IMR-90 (cell line): ENCODE results near the gene HMGCLL1.

ENCODE experiments used
- BHLHE40 ChIP-seq: fragments of 150-350 bp; IDR thresholded peaks from 2 replicates; pipeline ENCODE4 v1.6.1; 2016; ENCODE audit warnings: mild to moderate bottlenecking, low read depth, low read length
- CEBPB ChIP-seq: IDR thresholded peaks from 2 replicates; pipeline ENCODE4 v1.6.1; 2012; ENCODE audit warnings: low read depth, low read length, improper control_type of control experiment
- FOS ChIP-seq: fragments of 150-350 bp; IDR thresholded peaks from 2 replicates; pipeline ENCODE4 v1.6.1; 2016; ENCODE audit warnings: low read depth, low read length
- MAZ ChIP-seq: IDR thresholded peaks from 2 replicates; pipeline ENCODE4 v1.6.1; 2012; ENCODE audit warnings: low read depth, mild to moderate bottlenecking, low read length, improper control_type of control experiment, moderate library complexity, borderline replicate concordance
- MXI1 ChIP-seq: IDR thresholded peaks from 2 replicates; pipeline ENCODE4 v1.6.1; 2012; ENCODE audit warnings: low read depth, mild to moderate bottlenecking, low read length, moderate library complexity, borderline replicate concordance
- POLR2A ChIP-seq: IDR thresholded peaks from 2 replicates; pipeline ENCODE4 v1.6.1; 2012; ENCODE audit warnings: mild to moderate bottlenecking, low read depth, low read length
- RAD21 ChIP-seq: IDR thresholded peaks from 2 replicates; pipeline ENCODE4 v1.6.1; 2012; ENCODE audit warnings: low read length, improper control_type of control experiment
- RFX5 ChIP-seq: IDR thresholded peaks from 2 replicates; pipeline ENCODE4 v1.8.0; 2012; ENCODE audit warnings: low read depth, mild to moderate bottlenecking, low read length, moderate library complexity
- SMC3 ChIP-seq: fragments of 150-350 bp; IDR thresholded peaks from 2 replicates; pipeline ENCODE4 v1.6.1; 2016; ENCODE audit warnings: low read depth, mild to moderate bottlenecking, antibody characterized with exemption, low read length, moderate library complexity
- TF ChIP-seq, protein P1 (sequence below): conservative IDR thresholded peaks from 2 replicates; pipeline ENCODE4 v1.5.1; 2012; ENCODE audit warnings: mild to moderate bottlenecking, low read depth, low read length, improper control_type of control experiment
- TF ChIP-seq, protein P2 (sequence below): fragments of 150-350 bp; IDR thresholded peaks from 2 replicates; pipeline ENCODE4 v1.6.1; 2017; ENCODE audit warnings: mild to moderate bottlenecking, antibody characterized with exemption, low read length, low read depth
- TF ChIP-seq, protein P3 (sequence below): fragments of 150-350 bp; IDR thresholded peaks from 2 replicates; pipeline ENCODE4 v1.6.1; 2016; ENCODE audit warnings: low read depth, mild to moderate bottlenecking, low read length, moderate library complexity, borderline replicate concordance

DNA sequence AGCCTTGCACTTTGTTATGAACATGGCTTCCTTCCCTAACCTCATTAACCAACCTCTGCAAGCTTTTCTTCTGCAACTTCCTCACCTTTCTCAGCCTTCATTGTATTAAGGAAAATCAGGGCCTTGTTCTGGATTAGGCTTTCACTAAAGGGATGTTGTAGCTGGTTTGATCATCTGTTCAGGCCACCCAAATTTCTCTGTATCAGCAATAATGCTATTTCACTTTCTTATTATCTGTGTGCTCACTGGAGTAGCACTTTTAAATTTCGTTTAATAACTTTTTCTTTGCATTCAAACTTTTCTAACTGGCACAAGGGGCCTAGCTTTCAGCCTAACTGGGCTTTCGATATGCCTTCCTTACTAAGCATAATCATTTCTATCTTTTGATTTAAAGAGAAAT, 155.1 kb downstream of the HMGCLL1 start:
- TF ChIP-seq, protein P1, sequence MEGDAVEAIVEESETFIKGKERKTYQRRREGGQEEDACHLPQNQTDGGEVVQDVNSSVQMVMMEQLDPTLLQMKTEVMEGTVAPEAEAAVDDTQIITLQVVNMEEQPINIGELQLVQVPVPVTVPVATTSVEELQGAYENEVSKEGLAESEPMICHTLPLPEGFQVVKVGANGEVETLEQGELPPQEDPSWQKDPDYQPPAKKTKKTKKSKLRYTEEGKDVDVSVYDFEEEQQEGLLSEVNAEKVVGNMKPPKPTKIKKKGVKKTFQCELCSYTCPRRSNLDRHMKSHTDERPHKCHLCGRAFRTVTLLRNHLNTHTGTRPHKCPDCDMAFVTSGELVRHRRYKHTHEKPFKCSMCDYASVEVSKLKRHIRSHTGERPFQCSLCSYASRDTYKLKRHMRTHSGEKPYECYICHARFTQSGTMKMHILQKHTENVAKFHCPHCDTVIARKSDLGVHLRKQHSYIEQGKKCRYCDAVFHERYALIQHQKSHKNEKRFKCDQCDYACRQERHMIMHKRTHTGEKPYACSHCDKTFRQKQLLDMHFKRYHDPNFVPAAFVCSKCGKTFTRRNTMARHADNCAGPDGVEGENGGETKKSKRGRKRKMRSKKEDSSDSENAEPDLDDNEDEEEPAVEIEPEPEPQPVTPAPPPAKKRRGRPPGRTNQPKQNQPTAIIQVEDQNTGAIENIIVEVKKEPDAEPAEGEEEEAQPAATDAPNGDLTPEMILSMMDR = no peak
- TF ChIP-seq POLR2A (no peak), FOS (no peak), RAD21 (no peak), RFX5 (no peak), CEBPB (no peak), MAZ (no peak), MXI1 (no peak), SMC3 (no peak), BHLHE40 (no peak)
- TF ChIP-seq, protein P2, sequence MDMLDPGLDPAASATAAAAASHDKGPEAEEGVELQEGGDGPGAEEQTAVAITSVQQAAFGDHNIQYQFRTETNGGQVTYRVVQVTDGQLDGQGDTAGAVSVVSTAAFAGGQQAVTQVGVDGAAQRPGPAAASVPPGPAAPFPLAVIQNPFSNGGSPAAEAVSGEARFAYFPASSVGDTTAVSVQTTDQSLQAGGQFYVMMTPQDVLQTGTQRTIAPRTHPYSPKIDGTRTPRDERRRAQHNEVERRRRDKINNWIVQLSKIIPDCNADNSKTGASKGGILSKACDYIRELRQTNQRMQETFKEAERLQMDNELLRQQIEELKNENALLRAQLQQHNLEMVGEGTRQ = no peak
- TF ChIP-seq, protein P3, sequence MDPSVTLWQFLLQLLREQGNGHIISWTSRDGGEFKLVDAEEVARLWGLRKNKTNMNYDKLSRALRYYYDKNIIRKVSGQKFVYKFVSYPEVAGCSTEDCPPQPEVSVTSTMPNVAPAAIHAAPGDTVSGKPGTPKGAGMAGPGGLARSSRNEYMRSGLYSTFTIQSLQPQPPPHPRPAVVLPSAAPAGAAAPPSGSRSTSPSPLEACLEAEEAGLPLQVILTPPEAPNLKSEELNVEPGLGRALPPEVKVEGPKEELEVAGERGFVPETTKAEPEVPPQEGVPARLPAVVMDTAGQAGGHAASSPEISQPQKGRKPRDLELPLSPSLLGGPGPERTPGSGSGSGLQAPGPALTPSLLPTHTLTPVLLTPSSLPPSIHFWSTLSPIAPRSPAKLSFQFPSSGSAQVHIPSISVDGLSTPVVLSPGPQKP = no peak
